ENCODE data around the gene GALNT8. TPM values are rescaled to one million over a fixed set of nuclear protein-coding genes. Genes with fewer than 3 reads are reported as not detected.

Gene GALNT8
- total and polyA plus RNA-seq, 9 of the 15 experiments (the other 6 are each of a cell fraction or from before 2014, with no cell fraction given) = 0.11 to 0.23 (median 0.21) TPM; not detected in 6

GRCh38 chr12:4725057-4725456 is 4.9 kb downstream of the GALNT8 start:
- Histone ChIP-seq H3K9ac (ENCODE audit: insufficient read depth in 1 of 2, low read depth in 2 of 2, low read length in 2 of 2) (no peak overlapping the region), H3K36me3 (ENCODE audit: control insufficient read depth, insufficient read depth, low read length) (no peaks in the 10 kb centered on the region), H3K4me1 (replicated peaks in 1 of 2; ENCODE audit: control insufficient read depth in 2 of 2, insufficient read depth in 2 of 2, low read length in 2 of 2) (no peaks in the 10 kb centered on the region), H3K79me2 (ENCODE audit: control insufficient read depth, insufficient read depth, low read length) (no peaks in the 10 kb centered on the region), H3K27me3 (ENCODE audit: control insufficient read depth in 2 of 2, insufficient read depth in 2 of 2, low read length in 2 of 2) (peaks cover 5 to 11% of the 10 kb centered on the region in 2 experiments; a peak in 2 of 5 replicates), H3K27ac (ENCODE audit: extremely low read depth, low read depth, low read length) (no peak overlapping the region), H3K9me1 (ENCODE audit: control insufficient read depth, insufficient read depth, low read length) (no peaks in the 10 kb centered on the region), H3K4me3 (no peak overlapping the region), H4K20me1 (replicated peaks; ENCODE audit: control insufficient read depth, insufficient read depth, low read length) (no peaks in the 10 kb centered on the region; the same call in 1 of the 2 replicates), H3K4me2 (ENCODE audit: insufficient read depth, low read length) (no peak overlapping the region), H2AFZ (ENCODE audit: low read depth, low read length) (no peak overlapping the region), H3K9me3 (replicated peaks; ENCODE audit: control insufficient read depth, insufficient read depth, low read depth, low read length) (no peaks in the 10 kb centered on the region)
- in situ Hi-C loops (cut with MboI) = no loop called here
- POLR2A ChIA-PET = no interaction called here
- CTCF ChIA-PET (ENCODE audit: low intra/inter-chr PET ratio) = no interaction called here
- TF ChIP-seq HOXB6 (CRISPR knock-in tag; IDR thresholded peaks at IDR 0.05; ENCODE audit: borderline replicate concordance) (no peak), CCAR2 (IDR thresholded peaks at IDR 0.05; ENCODE audit: low read depth, low read length) (no peak), ATF3 (IDR thresholded peaks at IDR 0.05) (peak; percentile 52; the same call in 1 of the 2 replicates), ATF3 (CRISPR knock-in tag; conservative IDR thresholded peaks at IDR 0.05) (no peak), ZNF316 (IDR thresholded peaks at IDR 0.05) (peak; percentile 23; the same call in 1 of the 2 replicates), C11orf30 (IDR thresholded peaks at IDR 0.05; ENCODE audit: low read depth) (no peak), SPI1 (IDR thresholded peaks at IDR 0.05; ENCODE audit: borderline replicate concordance, low read depth, low read length) (no peak), ATF7 (IDR thresholded peaks at IDR 0.05) (peak; percentile 44; the same call in 1 of the 2 replicates), ZNF282 (CRISPR knock-in tag; IDR thresholded peaks at IDR 0.05) (no peak), CHD4 (IDR thresholded peaks at IDR 0.05; ENCODE audit: insufficient read depth, insufficient replicate concordance, low read depth, low read length, poor library complexity, severe bottlenecking) (no peak)
- DNase-seq (ENCODE audit: extremely low read depth in 1 of 4, low spot score in 3 of 4) (no peak), ATAC-seq (no peak), FAIRE-seq (no peak)
- intact Hi-C loops (cut with micrococcal nuclease) = no loop called here
- no TSS peak for BruUV-seq (replicated peaks)
- whole genome bisulfite sequencing (ENCODE audit: insufficient coverage, low coverage, missing lambda C conversion rate) = 3% methylated on average over 3 of the region's 3 CpGs

Data from K562 (cell line).